Retinal pigment epithelial cell (primary cell): ENCODE measurements around the gene KCNQ5.

Experiments
- DNase-seq: peaks from one replicate; pipeline ENCODE4 v3.0.0-alpha.2; 2010; ENCODE audit warnings: low read depth
- H3K4me3 ChIP-seq: 2 replicates; pipeline ENCODE4 v1.5.1; 2011; ENCODE audit warnings: mild to moderate bottlenecking, low read length, control low read depth, moderate library complexity
- CTCF ChIP-seq: conservative IDR thresholded peaks from 2 replicates; pipeline ENCODE4 v1.5.1; 2011; ENCODE audit warnings: low read depth, low read length, control low read depth, inconsistent platforms

Gene KCNQ5

GRCh38 chr6:72987301-72987700, 365.4 kb downstream of the KCNQ5 start:
- no peak for TF ChIP-seq CTCF
- no peak overlapping the region for H3K4me3 ChIP-seq
- no peak for DNase-seq

- DNase-seq, result no peak
- no peak for TF ChIP-seq CTCF
- no peak overlapping the region for H3K4me3 ChIP-seq
Observed at GRCh38 chr6:72999995-73000394, 378.1 kb downstream of the KCNQ5 start.

DNA sequence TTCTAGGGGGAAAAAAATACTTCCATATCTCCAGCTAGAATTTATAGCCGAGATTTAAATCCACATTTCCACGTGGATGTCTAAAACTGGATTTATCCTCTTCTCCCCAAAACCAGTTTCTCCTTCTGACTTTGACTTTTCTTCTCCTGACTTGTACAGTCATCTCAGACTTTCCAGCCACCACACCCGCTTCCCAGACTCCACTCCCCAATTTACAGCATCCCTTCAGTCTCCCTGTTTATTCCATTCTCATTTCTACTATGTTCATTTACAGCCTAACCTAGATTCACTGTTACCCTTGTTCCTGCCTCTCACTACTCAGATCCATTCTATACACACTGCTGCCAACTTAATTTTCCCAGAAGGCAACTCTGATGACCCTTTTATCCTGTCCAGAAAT, 378.6 kb downstream of the KCNQ5 start:
- no peak overlapping the region for H3K4me3 ChIP-seq
- no peak for TF ChIP-seq CTCF
- DNase-seq, result no peak

DNA sequence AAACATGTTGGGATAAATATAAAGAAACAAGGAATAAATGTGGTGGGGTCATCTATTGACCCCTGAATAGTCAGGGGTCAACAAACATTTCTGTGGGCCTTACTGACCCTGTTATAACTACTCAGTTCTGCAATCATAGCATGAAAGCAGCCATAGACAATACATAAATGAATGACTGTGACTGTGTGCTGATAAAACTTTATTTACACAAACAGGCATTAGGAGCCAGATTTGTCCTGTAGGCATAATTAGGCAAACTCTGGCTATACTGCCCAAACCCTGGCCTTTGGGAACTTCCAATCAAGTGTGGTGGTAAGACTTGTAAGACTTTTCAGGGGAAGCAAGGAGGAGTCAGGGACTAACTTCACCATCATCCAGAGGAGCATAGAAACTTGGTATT, 380.7 kb downstream of the KCNQ5 start:
- TF ChIP-seq CTCF, result no peak
- DNase-seq, result no peak

DNA sequence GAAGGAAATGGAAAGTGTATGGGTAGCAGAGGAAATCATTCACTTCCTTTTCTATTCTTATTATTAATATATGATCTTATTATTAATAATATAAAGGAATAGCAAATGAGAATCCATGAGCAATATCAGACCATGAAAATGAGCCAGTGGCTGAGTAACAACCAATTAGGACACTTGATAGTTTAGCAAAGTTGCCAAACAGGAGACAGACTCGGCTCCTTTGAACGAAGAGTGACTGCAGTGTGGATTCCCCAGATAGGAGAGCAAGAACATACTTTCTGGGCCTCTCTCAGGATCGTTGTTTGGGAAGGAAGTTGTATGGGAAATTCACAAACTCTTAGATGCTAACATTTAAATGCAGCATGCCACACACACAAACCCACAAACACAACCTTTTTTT, 381.4 kb downstream of the KCNQ5 start:
- TF ChIP-seq CTCF, result no peak
- no peak for DNase-seq
- H3K4me3 ChIP-seq, result no peak overlapping the region

More for the DNA sequence above, 380.7 kb downstream of the KCNQ5 start:
- no peak overlapping the region for H3K4me3 ChIP-seq

DNA sequence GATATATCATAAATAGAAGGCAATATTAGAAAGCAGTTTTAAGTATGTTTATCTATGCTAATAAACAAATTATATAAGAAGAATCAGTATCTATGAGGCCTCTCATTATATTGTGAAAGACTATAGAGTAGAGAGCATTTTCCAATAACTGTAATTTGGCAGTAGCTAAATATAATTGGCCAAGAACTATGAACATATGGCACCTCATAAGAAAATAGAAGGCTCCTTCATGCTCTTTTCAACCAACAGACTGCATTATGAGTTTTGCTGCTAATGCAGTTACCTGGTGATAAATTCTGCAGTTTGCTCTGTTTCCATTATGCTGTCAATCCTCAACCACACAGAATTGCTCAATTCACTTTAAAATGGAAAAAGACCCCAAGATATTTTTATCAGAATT, 382.4 kb downstream of the KCNQ5 start:
- no peak for TF ChIP-seq CTCF
- H3K4me3 ChIP-seq, result no peak overlapping the region
- DNase-seq, result no peak

GRCh38 chr6:73004861-73005260, 383.0 kb downstream of the KCNQ5 start:
- no peak for DNase-seq
- no peak overlapping the region for H3K4me3 ChIP-seq
- TF ChIP-seq CTCF, result no peak
